Measurements from ENCODE around the gene ITPK1. TPM values are rescaled to one million over a fixed set of nuclear protein-coding genes. Genes with fewer than 3 reads are reported as not detected.
A peak's percentile ranks its signal among the peaks of the same experiment; 100 is the strongest.
"Not testable (repeated sequence)": the region's sequence is repeated elsewhere in the genome, so short reads cannot be mapped to it uniquely, and the experiment has no call there.

Gene ITPK1
- total RNA-seq, 3 donors from 2014 or later: 49.4 to 59.7 (median 59.1) TPM

DNA sequence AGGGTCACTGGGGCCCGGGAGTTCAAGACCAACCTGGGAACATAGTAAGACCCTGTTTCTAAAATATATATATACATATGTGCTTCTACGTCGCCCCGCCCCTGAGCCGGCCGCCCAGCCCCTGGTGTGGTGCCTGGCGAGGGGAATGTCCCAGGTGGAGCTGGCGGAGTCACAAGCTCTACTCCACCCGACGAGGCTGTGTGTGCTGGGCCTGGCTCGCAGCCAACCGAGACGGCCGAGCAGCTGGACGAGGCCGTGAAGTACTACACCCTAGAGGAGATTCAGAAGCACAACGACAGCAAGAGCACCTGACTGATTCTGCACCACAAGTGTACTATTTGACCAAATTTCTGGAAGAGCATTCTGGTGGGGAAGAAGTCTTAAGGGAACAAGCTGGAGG lies 22.1 kb upstream of the ITPK1 start:
- no peak for DNase-seq
- H3K4me3 Mint-ChIP-seq: no peak overlapping the region
- H3K36me3 Mint-ChIP-seq (ENCODE audit: insufficient read depth): no peaks in the 10 kb centered on the region
- H3K4me1 Mint-ChIP-seq (ENCODE audit: low read depth): peaks cover 3% of the 10 kb centered on the region
- no peaks in the 10 kb centered on the region for H3K9me3 Mint-ChIP-seq
- no peaks in the 10 kb centered on the region for H3K27me3 Mint-ChIP-seq (ENCODE audit: low read depth)
- ATAC-seq: no peak

DNA sequence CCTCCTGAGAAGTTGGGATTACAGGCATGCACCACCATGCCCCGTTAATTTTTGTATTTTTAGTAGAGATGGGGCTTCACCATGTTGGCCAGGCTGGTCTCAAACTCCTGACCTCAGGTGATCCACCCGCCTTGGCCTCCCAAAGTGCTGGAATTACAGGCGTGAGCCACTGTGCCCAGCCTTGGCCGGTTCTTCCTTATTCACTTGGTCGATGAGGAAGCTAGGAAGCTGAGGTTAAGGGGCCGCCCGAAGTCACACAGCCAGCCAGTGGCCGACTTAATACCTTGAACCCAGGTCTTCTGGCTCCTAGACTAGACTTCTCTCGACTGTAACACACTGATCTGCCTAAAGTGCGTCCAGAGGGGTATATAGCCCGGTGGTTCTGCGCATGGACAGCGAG lies 20.8 kb upstream of the ITPK1 start:
- DNase-seq; H3K36me3 Mint-ChIP-seq (ENCODE audit: insufficient read depth); H3K4me3 Mint-ChIP-seq; H3K9me3 Mint-ChIP-seq; ATAC-seq; H3K27me3 Mint-ChIP-seq (ENCODE audit: low read depth); H3K4me1 Mint-ChIP-seq (ENCODE audit: low read depth): not testable (repeated sequence)

DNA sequence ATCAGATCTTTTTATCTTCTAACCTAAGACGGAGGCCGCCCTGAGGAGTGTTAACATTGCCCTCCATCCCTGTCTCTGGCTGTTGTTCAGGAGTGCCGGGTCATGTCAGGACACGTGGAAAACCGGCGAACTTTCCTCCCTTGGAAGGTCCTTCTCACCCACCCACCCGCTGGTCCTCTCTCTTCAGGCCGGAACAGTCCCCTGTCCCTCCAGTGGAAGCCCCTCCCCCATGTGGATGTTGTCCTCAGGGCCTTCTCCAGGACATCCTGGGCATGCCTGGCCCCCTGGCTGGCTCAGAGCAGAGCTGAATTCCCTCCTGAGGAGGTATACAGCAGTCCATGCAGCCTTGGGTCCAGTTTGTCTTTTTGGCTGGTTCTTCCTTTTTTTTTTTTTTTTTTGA lies 20.3 kb upstream of the ITPK1 start:
- H3K4me1 Mint-ChIP-seq (ENCODE audit: low read depth): peaks cover 3% of the 10 kb centered on the region
- no peaks in the 10 kb centered on the region for H3K36me3 Mint-ChIP-seq (ENCODE audit: insufficient read depth)
- H3K9me3 Mint-ChIP-seq: no peaks in the 10 kb centered on the region
- H3K4me3 Mint-ChIP-seq: no peak overlapping the region
- ATAC-seq (no peak), DNase-seq (no peak)
- no peaks in the 10 kb centered on the region for H3K27me3 Mint-ChIP-seq (ENCODE audit: low read depth)

DNA sequence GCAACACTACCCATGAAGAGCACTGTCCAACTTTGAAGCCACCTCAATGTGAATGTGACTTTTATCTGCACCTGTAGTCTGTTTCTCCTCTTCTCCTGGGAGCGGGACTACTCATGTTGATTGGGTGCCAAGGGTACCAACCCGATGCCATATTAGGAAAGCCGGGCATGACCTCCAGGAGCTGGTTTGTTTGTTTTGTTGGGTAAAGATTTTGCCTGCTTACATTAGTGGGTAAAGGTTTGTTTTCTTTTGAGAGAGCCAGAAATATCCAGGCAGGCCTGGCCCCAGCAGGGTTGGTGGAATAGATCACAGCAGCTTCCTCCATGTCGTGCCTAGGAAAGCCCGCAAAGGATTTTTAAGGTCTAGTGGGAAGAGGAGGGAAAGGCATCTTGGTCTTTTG lies 19.7 kb upstream of the ITPK1 start:
- H3K36me3 Mint-ChIP-seq (ENCODE audit: insufficient read depth): no peaks in the 10 kb centered on the region
- no peak overlapping the region for H3K4me3 Mint-ChIP-seq
- ATAC-seq (no peak), DNase-seq (no peak)
- no peaks in the 10 kb centered on the region for H3K27me3 Mint-ChIP-seq (ENCODE audit: low read depth)
- H3K4me1 Mint-ChIP-seq (ENCODE audit: low read depth): peaks cover 3% of the 10 kb centered on the region
- no peaks in the 10 kb centered on the region for H3K9me3 Mint-ChIP-seq

DNA sequence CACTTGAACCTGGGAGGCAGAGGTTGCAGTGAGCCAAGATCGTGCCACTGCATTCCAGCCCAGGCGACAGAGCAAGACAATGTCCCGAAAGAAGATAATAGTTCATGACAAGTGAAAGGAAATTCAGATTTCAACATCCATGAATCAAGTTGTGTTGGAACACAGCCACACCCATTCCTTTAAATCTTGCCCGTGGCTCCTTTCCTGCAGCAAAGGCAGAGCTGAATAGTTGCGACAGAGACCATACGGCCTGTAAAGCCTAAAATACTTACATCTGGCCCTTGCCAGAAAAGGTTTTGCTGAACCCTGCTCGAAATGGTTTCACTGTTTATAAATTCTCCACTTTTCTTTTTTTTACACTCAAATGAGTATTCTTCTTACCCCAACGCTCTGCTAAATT lies 17.7 kb upstream of the ITPK1 start:
- H3K9me3 Mint-ChIP-seq: no peaks in the 10 kb centered on the region

DNA sequence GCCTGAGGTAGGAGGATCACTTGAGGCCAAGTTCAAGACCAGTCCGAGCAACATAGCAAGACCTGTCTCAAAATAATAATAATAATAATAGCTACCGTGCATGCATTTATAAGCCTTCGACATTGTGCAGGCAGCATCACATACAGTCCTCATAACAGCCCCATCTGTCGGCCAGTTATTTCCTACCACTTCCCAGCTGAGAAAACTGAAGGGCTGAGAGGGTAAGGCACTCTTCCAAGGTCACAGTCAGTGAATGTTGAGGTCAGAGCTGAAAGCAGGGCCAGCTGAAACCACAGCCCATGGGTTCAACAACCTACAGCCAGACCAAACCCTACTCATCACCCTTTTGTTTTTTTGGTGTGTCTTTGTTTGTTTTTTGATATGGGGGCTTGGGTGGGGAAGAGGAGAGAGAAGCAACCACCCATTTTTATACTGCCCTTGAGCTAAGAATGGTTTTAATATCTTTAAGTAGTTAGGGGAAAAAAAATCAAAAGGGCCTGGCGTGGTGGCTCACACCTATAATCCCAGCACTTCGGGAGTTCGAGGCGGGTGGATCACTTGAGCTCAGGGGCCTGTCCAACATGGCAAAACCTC lies 16.8 kb upstream of the ITPK1 start:
- no peaks in the 10 kb centered on the region for H3K9me3 Mint-ChIP-seq
- H3K36me3 Mint-ChIP-seq (ENCODE audit: insufficient read depth): no peaks in the 10 kb centered on the region
- no peaks in the 10 kb centered on the region for H3K27me3 Mint-ChIP-seq (ENCODE audit: low read depth)
- peak; percentile 9 for DNase-seq
- H3K4me1 Mint-ChIP-seq (ENCODE audit: low read depth): no peaks in the 10 kb centered on the region
- peak in 1 of 2 donors; percentile 46 for ATAC-seq
- H3K4me3 Mint-ChIP-seq: no peak overlapping the region

More for the DNA sequence above, 17.7 kb upstream of the ITPK1 start:
- Mint-ChIP-seq H3K4me1 (ENCODE audit: low read depth) (no peaks in the 10 kb centered on the region), H3K4me3 (no peak overlapping the region), H3K27me3 (ENCODE audit: low read depth) (no peaks in the 10 kb centered on the region), H3K36me3 (ENCODE audit: insufficient read depth) (no peaks in the 10 kb centered on the region)
- ATAC-seq (no peak), DNase-seq (no peak)

DNA sequence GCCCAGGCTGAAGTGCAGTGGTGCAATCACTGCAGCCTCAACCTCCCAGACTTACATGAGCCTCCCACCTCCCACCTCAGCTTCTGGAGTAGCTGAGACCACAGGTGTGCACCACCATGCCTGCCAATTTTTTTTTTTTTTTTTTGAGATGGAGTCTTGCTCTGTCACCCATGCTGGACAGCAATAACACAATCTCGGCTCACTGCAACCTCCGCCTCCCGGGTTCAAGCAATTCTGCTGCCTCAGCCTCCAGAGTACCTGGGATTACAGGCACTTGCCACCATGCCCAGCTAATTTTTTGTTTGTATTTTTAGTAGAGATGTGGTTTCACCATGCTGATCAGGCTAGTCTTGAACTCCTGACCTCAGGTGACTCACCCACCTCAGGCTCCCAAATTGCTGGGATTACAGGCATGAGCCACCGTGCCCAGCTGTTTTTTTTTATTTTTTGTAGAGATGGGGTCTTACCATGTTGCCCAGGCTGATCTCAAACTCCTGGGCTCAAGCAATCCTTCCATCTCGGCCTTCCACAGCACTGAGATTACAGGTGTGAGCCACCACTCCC lies 15.6 kb upstream of the ITPK1 start:
- DNase-seq; ATAC-seq; H3K4me3 Mint-ChIP-seq; H3K9me3 Mint-ChIP-seq; H3K4me1 Mint-ChIP-seq (ENCODE audit: low read depth); H3K36me3 Mint-ChIP-seq (ENCODE audit: insufficient read depth); H3K27me3 Mint-ChIP-seq (ENCODE audit: low read depth): not testable (repeated sequence)

DNA sequence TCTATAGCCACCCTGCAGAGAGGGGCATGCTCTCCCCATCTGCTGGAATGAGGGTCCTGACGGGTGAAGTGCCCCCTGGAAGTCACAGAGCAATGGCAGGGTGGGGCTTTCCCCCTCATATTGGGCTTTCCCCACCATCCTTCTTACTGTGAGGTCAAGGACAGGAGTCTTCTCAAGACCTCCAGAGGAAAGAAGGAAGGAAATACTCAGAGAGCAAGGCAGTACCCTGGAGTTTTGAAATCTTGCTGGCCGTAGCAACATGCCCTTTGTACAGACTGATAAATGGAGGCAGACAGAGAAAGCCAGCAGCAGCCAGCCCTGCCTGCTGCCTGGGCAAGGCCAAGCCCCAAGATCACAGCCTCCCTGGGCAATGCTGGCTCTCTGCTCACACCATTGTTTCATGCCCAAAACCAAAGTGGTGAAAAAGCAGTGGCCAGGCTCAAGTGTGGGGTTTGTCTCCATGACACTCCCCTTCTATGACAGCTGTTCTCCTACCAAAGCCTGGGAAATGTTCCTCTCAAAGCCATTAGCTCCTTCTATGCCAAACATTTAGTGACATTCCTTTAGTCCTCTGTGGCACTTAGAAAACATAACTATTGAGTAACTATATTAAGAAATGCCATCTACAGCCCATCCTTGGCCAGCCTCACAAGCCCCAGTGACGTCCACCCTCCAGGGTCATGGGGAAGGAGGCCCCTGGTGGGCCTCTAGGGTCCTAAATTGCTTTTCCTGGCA lies 13.2 kb upstream of the ITPK1 start:
- DNase-seq (no peak), ATAC-seq (no peak)
- Mint-ChIP-seq H3K27me3 (ENCODE audit: low read depth) (peaks cover 2% of the 10 kb centered on the region), H3K4me1 (ENCODE audit: low read depth) (no peaks in the 10 kb centered on the region), H3K4me3 (no peak overlapping the region), H3K36me3 (ENCODE audit: insufficient read depth) (no peaks in the 10 kb centered on the region), H3K9me3 (no peaks in the 10 kb centered on the region)

DNA sequence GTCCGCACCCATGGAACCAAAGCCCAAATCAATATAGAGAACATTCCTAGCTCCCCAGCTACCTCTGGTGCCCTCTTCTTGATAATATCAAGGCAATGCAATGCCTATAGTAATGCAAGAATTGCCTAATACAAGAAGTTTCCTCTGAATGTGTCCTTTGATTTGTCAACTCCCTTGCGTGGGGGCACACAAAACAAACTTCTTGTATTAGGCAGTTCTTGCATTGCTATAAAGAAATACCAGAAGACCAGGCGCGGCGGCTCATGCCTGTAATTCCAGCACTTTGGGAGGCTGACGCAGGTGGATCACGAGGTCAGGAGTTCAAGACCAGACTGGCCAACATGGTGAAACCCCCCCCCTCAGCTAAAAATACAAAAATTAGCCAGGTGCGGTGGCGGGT lies 10.4 kb upstream of the ITPK1 start:
- ATAC-seq (no peak), DNase-seq (no peak)
- peaks cover 2% of the 10 kb centered on the region for H3K27me3 Mint-ChIP-seq (ENCODE audit: low read depth)
- H3K9me3 Mint-ChIP-seq: no peaks in the 10 kb centered on the region
- no peaks in the 10 kb centered on the region for H3K4me1 Mint-ChIP-seq (ENCODE audit: low read depth)
- H3K4me3 Mint-ChIP-seq: no peak overlapping the region
- H3K36me3 Mint-ChIP-seq (ENCODE audit: insufficient read depth): no peaks in the 10 kb centered on the region

DNA sequence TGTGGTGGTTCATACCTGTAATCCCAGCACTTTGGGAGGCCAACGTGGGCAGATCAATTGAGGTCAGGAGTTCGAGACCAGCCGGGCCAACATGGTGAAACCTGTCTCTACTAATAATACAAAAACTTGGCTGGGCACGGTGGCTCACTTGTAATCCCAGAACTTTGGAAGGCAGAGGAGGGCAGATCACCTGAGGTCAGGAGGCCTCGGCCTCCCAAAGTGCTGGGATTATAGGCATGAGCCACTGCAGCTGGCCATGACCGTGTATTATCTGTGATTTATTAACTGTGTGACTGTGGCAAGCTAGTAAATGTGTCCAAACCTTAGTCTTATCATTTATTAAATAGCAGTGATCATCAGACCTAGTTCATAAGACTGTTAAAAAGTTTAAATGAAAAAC lies 7.1 kb upstream of the ITPK1 start:
- no peak for ATAC-seq
- Mint-ChIP-seq H3K4me3 (no peak overlapping the region), H3K27me3 (ENCODE audit: low read depth) (peaks cover 2% of the 10 kb centered on the region), H3K36me3 (ENCODE audit: insufficient read depth) (no peaks in the 10 kb centered on the region), H3K4me1 (ENCODE audit: low read depth) (no peaks in the 10 kb centered on the region), H3K9me3 (no peaks in the 10 kb centered on the region)
- DNase-seq: no peak

DNA sequence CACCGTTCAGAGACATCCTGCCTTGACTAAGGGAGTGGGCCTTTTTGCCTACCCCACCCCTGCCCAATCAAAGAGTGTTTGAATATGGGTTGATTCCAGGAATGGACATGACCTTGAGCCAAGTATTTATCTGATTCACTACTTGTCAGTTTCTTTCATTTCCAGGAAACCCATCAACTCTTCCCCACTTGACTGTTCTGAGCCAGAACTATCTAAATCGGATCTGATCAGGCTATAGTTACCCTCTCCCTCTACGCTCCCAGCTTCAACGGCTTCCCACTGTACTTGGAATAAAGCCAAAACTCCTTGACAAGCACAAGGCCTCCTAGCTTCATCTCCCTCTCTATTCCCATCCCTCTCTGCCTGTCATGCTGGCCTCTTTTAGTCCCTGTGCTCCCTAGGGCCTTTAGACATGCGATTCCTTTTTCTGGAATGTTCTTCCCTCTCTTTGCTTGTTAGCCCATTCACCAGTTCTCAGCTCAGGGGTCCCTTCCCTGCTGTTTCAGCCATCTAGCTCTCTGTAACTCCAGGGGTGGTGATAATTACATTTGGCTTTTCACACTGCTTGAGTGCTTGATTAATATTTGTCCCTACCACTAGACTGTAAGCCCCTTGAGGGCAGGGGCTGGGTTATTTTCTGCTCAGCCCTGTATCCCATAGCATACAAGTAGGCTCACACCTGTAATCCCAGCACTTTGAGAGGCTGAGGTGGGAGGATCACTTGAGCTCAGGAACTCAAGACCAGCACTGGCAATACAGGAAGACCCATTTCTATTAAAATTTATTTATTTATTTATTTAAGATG lies 5.5 kb upstream of the ITPK1 start:
- Mint-ChIP-seq H3K27me3 (ENCODE audit: low read depth) (no peaks in the 10 kb centered on the region), H3K9me3 (no peaks in the 10 kb centered on the region), H3K4me3 (no peak overlapping the region), H3K4me1 (ENCODE audit: low read depth) (peaks cover 5% of the 10 kb centered on the region), H3K36me3 (ENCODE audit: insufficient read depth) (no peaks in the 10 kb centered on the region)
- DNase-seq (no peak), ATAC-seq (no peak)

DNA sequence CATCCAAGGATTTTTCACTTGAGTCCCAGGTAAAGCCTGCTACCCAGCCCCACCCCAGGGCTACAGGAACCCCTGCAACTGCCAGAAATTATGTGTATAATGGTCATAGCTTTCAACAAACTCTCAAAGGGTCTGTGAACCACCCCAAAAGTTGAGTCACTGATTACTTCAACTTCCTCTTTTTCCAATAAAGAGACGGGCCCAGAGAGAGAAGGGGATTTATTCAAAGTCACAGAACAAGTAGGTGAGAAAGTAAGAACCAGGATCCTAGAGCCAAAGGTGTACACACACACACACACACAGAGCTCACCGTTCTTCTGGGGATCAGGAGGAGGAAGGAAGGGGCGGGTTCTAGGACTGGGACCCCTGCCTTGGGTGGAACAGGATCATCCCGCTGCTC lies 4.8 kb upstream of the ITPK1 start:
- ATAC-seq (no peak), DNase-seq (no peak)
- Mint-ChIP-seq H3K4me3 (no peak overlapping the region), H3K27me3 (ENCODE audit: low read depth) (no peaks in the 10 kb centered on the region), H3K4me1 (ENCODE audit: low read depth) (peaks cover 5% of the 10 kb centered on the region), H3K36me3 (ENCODE audit: insufficient read depth) (no peaks in the 10 kb centered on the region), H3K9me3 (no peaks in the 10 kb centered on the region)

DNA sequence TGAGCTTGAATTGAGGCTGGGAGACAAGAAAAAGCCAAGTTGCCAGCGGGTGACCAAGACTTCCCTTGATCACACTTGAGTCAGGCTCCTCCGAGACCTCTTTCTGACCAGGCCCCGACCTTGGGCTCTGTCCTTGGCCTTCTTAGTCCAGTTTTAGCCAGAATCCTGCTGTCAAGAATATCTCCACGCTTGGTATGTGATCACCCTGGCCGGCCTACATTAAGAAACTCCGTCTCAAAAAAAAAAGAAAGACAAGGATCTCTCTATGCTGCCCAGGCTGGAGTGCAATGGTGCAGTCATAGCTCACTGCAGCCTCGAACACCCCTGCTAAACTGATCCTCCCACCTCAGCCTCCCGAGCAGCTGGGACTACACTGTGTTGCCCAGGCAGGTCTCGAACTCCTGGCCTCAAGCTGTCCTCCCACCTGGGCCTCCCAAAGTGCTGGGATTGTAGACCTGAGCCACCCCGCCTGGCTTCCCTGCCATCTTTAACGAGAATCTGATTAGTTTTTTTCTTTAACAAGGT lies 1.0 kb upstream of the ITPK1 start:
- DNase-seq (no peak), ATAC-seq (no peak)
- no peaks in the 10 kb centered on the region for H3K9me3 Mint-ChIP-seq
- H3K4me1 Mint-ChIP-seq (ENCODE audit: low read depth): peaks cover 26% of the 10 kb centered on the region
- H3K27me3 Mint-ChIP-seq (ENCODE audit: low read depth): no peaks in the 10 kb centered on the region
- peak overlapping the region; percentile 72 for H3K4me3 Mint-ChIP-seq
- no peaks in the 10 kb centered on the region for H3K36me3 Mint-ChIP-seq (ENCODE audit: insufficient read depth)

DNA sequence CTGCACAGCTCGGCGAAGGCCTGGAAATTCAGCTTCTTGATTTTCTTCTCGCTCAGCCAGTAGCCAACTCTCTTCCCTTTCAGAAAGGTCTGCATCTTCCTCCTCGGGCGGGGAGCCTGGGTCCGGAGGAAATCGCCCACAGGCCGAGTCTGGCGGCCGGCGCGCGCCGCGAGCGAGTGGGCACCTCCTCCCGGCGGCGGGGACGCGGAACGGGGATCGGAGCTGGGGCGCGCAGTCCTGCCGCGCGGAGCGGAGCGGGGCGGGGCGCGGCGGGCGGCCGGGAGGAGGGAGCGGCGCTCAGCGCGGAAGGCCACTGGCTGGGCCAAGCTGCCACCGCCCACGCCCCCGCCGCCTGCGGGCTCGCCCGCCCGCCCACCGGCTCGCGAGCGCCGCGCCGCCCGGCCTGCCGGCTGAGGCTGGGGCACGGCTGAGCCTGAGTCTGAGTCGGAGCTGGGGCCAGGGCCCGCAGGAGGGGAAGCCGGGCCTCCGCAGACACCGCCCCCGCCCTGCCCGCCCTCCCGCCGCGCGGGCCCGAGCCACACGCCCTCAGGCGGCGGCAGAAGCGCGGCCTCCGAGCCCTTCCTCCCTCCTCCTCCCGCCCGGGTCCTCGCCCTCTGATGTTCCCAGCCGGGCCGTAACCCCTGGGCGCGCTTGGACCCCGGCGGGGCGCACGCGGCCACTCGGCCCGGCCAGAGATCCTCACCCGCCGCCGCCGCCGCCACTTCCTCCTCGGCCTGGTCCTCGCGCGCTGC lies 480 bp downstream of the ITPK1 start:
- Mint-ChIP-seq H3K36me3 (ENCODE audit: insufficient read depth) (no peaks in the 10 kb centered on the region), H3K4me1 (ENCODE audit: low read depth) (peaks cover 26% of the 10 kb centered on the region), H3K27me3 (ENCODE audit: low read depth) (no peaks in the 10 kb centered on the region), H3K4me3 (peak overlapping the region; percentile 85), H3K9me3 (no peaks in the 10 kb centered on the region)
- DNase-seq (peak; percentile 83), ATAC-seq (peak; percentile 78 to 84)

Data from activated T-cell treated with anti-CD3 and anti-CD28 coated beads, Interleukin-2, amount 50 U/mL, for 4 hours (primary cell).